HepG2 (cell line): ENCODE measurements around the gene POLG2. TPM values are rescaled to one million over a fixed set of nuclear protein-coding genes. Genes with fewer than 3 reads are reported as not detected.

Source experiments
- BRCA1 ChIP-seq: sonication (generic); formaldehyde crosslinking; IDR thresholded peaks from 2 replicates; pipeline ENCODE4 v1.4.0; 2020; ENCODE audit warnings: missing genetic modification reagents
- ELF4 ChIP-seq: sonication (generic); formaldehyde crosslinking; IDR thresholded peaks from 2 replicates; pipeline ENCODE4 v1.5.0; 2020; ENCODE audit warnings: missing genetic modification reagents, mild to moderate bottlenecking, moderate library complexity, borderline replicate concordance
- GTF3A ChIP-seq: sonication (generic); formaldehyde crosslinking; conservative IDR thresholded peaks from 2 replicates; pipeline ENCODE4 v1.4.0; 2020; ENCODE audit warnings: mild to moderate bottlenecking, missing genetic modification reagents
- KLF13 ChIP-seq: sonication (generic); formaldehyde crosslinking; IDR thresholded peaks from 2 replicates; pipeline ENCODE4 v1.4.0; 2020; ENCODE audit warnings: mild to moderate bottlenecking, missing genetic modification reagents
- NCOA2 ChIP-seq: sonication (generic); formaldehyde crosslinking; IDR thresholded peaks from 2 replicates; pipeline ENCODE4 v1.8.0; 2022; ENCODE audit warnings: inconsistent platforms
- PTBP1 ChIP-seq: fragments of 200-400 bp; formaldehyde crosslinking; IDR thresholded peaks from 2 replicates; pipeline ENCODE4 v1.6.1; 2018; ENCODE audit warnings: low read length, low read depth; ENCODE audit not compliant: poor library complexity, severe bottlenecking
- SMARCC2 ChIP-seq: fragments of 450-650 bp; IDR thresholded peaks from 2 replicates; pipeline ENCODE4 v1.6.1; 2017; ENCODE audit warnings: antibody characterized with exemption, mild to moderate bottlenecking
- SP1 ChIP-seq, 2 experiments: fragments of 450-650 bp in 1 of 2; sonication (generic) in 1 of 2; formaldehyde crosslinking in 1 of 2; IDR thresholded peaks; 2 replicates each; pipeline versions ENCODE4 v1.4.0 to v1.6.1; 2016 to 2020; ENCODE audit warnings: missing genetic modification reagents in 1 of 2
- SYNCRIP ChIP-seq: fragments of 200-400 bp; formaldehyde crosslinking; IDR thresholded peaks from 2 replicates; pipeline ENCODE4 v1.6.1; 2018; ENCODE audit warnings: mild to moderate bottlenecking, low read depth, low read length; ENCODE audit not compliant: insufficient read depth
- TBL1XR1 ChIP-seq: fragments of 150-350 bp; IDR thresholded peaks from 2 replicates; pipeline ENCODE4 v1.6.1; 2014; ENCODE audit warnings: borderline replicate concordance, low read length; ENCODE audit not compliant: partially characterized antibody
- TMF1 ChIP-seq: sonication (generic); formaldehyde crosslinking; IDR thresholded peaks from 2 replicates; pipeline ENCODE4 v1.8.1; 2022; ENCODE audit warnings: low read depth, missing genetic modification reagents
- ZBTB8A ChIP-seq: sonication (generic); formaldehyde crosslinking; IDR thresholded peaks from 2 replicates; pipeline ENCODE4 v1.4.0; 2020; ENCODE audit warnings: mild to moderate bottlenecking, low read depth, missing genetic modification reagents, borderline replicate concordance
- ZC3H4 ChIP-seq: sonication (generic); formaldehyde crosslinking; IDR thresholded peaks from 2 replicates; pipeline ENCODE4 v1.4.0; 2020; ENCODE audit warnings: missing genetic modification reagents, borderline replicate concordance
- ZNF225 ChIP-seq: sonication (generic); formaldehyde crosslinking; IDR thresholded peaks from 2 replicates; pipeline ENCODE4 v1.4.0; 2020; ENCODE audit warnings: mild to moderate bottlenecking, missing genetic modification reagents
- ZNF235 ChIP-seq: sonication (generic); formaldehyde crosslinking; IDR thresholded peaks from 2 replicates; pipeline ENCODE4 v1.8.1; 2023; ENCODE audit warnings: mild to moderate bottlenecking, missing genetic modification reagents, borderline replicate concordance
- ZNF350 ChIP-seq: sonication (generic); formaldehyde crosslinking; IDR thresholded peaks from 2 replicates; pipeline ENCODE4 v1.4.0; 2020; ENCODE audit warnings: mild to moderate bottlenecking, low read depth, missing genetic modification reagents, borderline replicate concordance
- ZNF468 ChIP-seq: sonication (generic); formaldehyde crosslinking; IDR thresholded peaks from 2 replicates; pipeline ENCODE4 v1.8.0; 2022; ENCODE audit warnings: mild to moderate bottlenecking, moderate library complexity, missing genetic modification reagents
- ZNF652 ChIP-seq: IDR thresholded peaks from 2 replicates; pipeline ENCODE4 v1.6.1; 2016; ENCODE audit warnings: low read depth, borderline replicate concordance
- polyA plus RNA-seq, 8 experiments: library from polyadenylated mRNA; depleted of rRNA in 3 of 8; stranded (reverse) in 7 of 8; unstranded in 1 of 8; fragments of >200 nt; fragmentation: Illumina TruSeq in 4 of 8; extraction: Trizol in 4 of 8; gene quantifications; 2 replicates each; pipeline versions ENCODE4 v1.2.1 to v1.2.3, GENCODE V29; 2011 to 2016; ENCODE audit warnings: low read depth in 4 of 8, missing spikeins in 1 of 8, mixed read lengths in 1 of 8; ENCODE audit not compliant: insufficient read depth in 1 of 8
- total RNA-seq, 5 experiments: library from RNA; depleted of rRNA; stranded (reverse); fragments of >200 nt; fragmentation: Illumina TruSeq; extraction: Trizol; gene quantifications; 2 replicates each; pipeline ENCODE4 v1.2.3, GENCODE V29; 2016; ENCODE audit warnings: low read depth in 1 of 5
- TF ChIP-seq, protein P1 (sequence below): sonication (generic); formaldehyde crosslinking; IDR thresholded peaks from 2 replicates; pipeline ENCODE4 v1.8.1; 2023; ENCODE audit warnings: mild to moderate bottlenecking, missing genetic modification reagents
- TF ChIP-seq, protein P2 (sequence below): sonication (generic); formaldehyde crosslinking; IDR thresholded peaks from 2 replicates; pipeline ENCODE4 v1.5.0; 2020; ENCODE audit warnings: missing genetic modification reagents
- TF ChIP-seq, protein P3 (sequence below): IDR thresholded peaks from 2 replicates; pipeline ENCODE4 v1.6.1; 2016; ENCODE audit warnings: control low read depth
- TF ChIP-seq, protein P4 (sequence below): IDR thresholded peaks from 2 replicates; pipeline ENCODE4 v1.6.1; 2018; ENCODE audit warnings: missing genetic modification reagents, mild to moderate bottlenecking, missing compliant biosample characterization
- TF ChIP-seq, protein P5 (sequence below): sonication (generic); formaldehyde crosslinking; IDR thresholded peaks from 2 replicates; pipeline ENCODE4 v1.4.0; 2020; ENCODE audit warnings: missing genetic modification reagents

POLG2 gene
- total and polyA plus RNA-seq, 2 of the 13 experiments (the other 11 are each of a cell fraction or from before 2014, with no cell fraction given) = 21.1 to 25.5 TPM

DNA sequence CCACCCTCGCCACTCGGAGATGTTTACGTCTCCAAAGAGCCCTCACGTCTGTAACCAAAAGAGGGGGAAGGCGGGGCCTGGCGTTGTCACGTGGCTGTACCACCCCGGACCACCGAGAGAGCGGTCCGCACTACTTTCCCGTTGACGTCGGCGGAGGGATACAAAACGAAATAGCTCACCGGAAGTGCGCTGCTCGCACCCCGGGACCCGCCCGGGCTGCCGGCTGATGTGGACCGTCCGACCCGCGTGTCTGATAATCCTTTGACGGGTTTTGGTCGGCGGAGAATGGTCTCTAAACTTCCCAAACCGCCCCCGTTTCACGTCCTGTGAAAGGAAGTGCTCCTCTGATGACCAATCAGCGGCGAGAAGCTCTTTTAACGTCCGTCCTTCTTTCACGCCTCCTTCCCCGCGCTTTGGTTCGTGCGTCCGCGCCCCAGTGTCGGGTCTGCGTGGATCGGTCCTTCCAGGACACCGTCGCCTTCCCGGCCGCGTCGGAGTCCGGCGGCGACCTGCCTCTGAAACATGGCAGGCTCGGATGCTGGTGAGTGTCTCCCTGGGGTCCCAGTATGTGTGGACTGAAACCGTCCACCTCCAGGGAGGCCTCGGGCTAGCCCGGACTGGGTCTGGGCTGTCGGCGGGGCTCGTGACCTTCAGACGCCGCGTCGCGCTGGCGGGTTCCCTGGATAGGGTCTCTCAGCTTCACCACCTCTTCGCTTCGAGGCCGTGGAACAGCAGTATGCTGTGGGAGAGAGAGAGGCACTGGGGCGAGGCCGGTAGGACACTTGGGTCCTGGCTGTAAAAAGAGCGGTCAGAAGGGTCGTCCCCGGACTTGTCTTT lies 9.9 kb upstream of the POLG2 start, which contains the start of gene CEP95 (continued):
- TF ChIP-seq ZNF235 (CRISPR knock-in tag) = peak; percentile 76
- no peak; the same call in none of the 2 replicates for TF ChIP-seq ZNF225 (CRISPR knock-in tag)
- no peak for TF ChIP-seq TBL1XR1
- peak; percentile 68; the same call in 1 of the 2 replicates for TF ChIP-seq ELF4 (CRISPR knock-in tag)
- TF ChIP-seq PTBP1 = no peak
- TF ChIP-seq GTF3A = peak; percentile 83; the same call in 1 of the 2 replicates
- TF ChIP-seq, protein P1, sequence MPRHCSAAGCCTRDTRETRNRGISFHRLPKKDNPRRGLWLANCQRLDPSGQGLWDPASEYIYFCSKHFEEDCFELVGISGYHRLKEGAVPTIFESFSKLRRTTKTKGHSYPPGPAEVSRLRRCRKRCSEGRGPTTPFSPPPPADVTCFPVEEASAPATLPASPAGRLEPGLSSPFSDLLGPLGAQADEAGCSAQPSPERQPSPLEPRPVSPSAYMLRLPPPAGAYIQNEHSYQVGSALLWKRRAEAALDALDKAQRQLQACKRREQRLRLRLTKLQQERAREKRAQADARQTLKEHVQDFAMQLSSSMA = no peak
- TF ChIP-seq, protein P2, sequence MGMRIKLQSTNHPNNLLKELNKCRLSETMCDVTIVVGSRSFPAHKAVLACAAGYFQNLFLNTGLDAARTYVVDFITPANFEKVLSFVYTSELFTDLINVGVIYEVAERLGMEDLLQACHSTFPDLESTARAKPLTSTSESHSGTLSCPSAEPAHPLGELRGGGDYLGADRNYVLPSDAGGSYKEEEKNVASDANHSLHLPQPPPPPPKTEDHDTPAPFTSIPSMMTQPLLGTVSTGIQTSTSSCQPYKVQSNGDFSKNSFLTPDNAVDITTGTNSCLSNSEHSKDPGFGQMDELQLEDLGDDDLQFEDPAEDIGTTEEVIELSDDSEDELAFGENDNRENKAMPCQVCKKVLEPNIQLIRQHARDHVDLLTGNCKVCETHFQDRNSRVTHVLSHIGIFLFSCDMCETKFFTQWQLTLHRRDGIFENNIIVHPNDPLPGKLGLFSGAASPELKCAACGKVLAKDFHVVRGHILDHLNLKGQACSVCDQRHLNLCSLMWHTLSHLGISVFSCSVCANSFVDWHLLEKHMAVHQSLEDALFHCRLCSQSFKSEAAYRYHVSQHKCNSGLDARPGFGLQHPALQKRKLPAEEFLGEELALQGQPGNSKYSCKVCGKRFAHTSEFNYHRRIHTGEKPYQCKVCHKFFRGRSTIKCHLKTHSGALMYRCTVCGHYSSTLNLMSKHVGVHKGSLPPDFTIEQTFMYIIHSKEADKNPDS (CRISPR knock-in tag) = peak; percentile 92
- TF ChIP-seq TMF1 (CRISPR knock-in tag) = no peak
- TF ChIP-seq, protein P3, sequence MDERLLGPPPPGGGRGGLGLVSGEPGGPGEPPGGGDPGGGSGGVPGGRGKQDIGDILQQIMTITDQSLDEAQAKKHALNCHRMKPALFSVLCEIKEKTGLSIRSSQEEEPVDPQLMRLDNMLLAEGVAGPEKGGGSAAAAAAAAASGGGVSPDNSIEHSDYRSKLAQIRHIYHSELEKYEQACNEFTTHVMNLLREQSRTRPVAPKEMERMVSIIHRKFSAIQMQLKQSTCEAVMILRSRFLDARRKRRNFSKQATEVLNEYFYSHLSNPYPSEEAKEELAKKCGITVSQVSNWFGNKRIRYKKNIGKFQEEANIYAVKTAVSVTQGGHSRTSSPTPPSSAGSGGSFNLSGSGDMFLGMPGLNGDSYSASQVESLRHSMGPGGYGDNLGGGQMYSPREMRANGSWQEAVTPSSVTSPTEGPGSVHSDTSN (CRISPR knock-in tag) = no peak
- no peak; the same call in 1 of the 2 replicates for TF ChIP-seq KLF13 (CRISPR knock-in tag)
- TF ChIP-seq ZNF652 (CRISPR knock-in tag) = no peak; the same call in 1 of the 2 replicates
- peak; percentile 73 for TF ChIP-seq BRCA1 (CRISPR knock-in tag)
- TF ChIP-seq SP1 (IDR thresholded peaks at IDR 0.05) = no peak
- TF ChIP-seq SP1 (CRISPR knock-in tag; IDR thresholded peaks at IDR 0.05) = peak; percentile 46
- no peak; the same call in 1 of the 2 replicates for TF ChIP-seq ZBTB8A (CRISPR knock-in tag)
- no peak; the same call in 1 of the 2 replicates for TF ChIP-seq ZC3H4
- TF ChIP-seq, protein P4, sequence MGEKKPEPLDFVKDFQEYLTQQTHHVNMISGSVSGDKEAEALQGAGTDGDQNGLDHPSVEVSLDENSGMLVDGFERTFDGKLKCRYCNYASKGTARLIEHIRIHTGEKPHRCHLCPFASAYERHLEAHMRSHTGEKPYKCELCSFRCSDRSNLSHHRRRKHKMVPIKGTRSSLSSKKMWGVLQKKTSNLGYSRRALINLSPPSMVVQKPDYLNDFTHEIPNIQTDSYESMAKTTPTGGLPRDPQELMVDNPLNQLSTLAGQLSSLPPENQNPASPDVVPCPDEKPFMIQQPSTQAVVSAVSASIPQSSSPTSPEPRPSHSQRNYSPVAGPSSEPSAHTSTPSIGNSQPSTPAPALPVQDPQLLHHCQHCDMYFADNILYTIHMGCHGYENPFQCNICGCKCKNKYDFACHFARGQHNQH = peak; percentile 94
- peak; percentile 97 for TF ChIP-seq ZNF350 (CRISPR knock-in tag)
- peak; percentile 49 for TF ChIP-seq NCOA2 (CRISPR knock-in tag)
- TF ChIP-seq, protein P5, sequence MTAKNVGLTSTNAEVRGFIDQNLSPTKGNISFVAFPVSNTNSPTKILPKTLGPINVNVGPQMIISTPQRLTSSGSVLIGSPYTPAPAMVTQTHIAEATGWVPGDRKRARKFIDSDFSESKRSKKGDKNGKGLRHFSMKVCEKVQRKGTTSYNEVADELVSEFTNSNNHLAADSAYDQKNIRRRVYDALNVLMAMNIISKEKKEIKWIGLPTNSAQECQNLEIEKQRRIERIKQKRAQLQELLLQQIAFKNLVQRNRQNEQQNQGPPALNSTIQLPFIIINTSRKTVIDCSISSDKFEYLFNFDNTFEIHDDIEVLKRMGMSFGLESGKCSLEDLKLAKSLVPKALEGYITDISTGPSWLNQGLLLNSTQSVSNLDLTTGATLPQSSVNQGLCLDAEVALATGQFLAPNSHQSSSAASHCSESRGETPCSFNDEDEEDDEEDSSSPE (CRISPR knock-in tag) = peak; percentile 93
- peak; percentile 16; the same call in 1 of the 2 replicates for TF ChIP-seq ZNF468
- no peak for TF ChIP-seq SMARCC2
- TF ChIP-seq SYNCRIP = no peak
